SK-N-MC (cell line): ENCODE results near the gene ABCA12.

Experiments used
- EZH2 ChIP-seq: fragments of 200-600 bp; sonication (generic); IDR thresholded peaks from one replicate; pipeline ENCODE4 v1.6.1; 2017; ENCODE audit warnings: antibody characterized with exemption
- POLR2AphosphoS5 ChIP-seq: IDR thresholded peaks from 2 replicates; pipeline ENCODE4 v1.6.1; 2012; ENCODE audit warnings: mild to moderate bottlenecking, low read depth, low read length, borderline replicate concordance

DNA sequence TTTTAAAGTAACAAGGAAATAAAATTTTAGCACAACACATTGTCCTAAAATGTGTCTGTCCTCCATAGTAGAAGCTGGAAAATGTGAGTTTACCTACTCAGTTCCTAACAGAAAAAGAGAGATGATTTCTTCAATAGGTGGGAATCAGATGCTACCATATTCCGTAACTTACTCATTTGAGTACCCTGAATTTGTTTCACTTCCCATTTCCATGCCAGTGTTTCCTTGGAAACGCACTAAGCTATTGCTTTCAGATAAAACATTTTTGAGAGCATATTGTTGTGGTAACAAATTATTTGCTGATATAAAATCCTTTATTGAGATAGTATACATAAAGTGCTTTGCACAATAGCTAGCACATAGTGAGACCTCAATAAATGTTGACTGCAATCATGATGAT is 191.5 kb downstream of the ABCA12 start:
- TF ChIP-seq EZH2 (no peak), POLR2AphosphoS5 (no peak)
